Liver (tissue), 9 donors: ENCODE results near the gene SRSF10. TPM values are rescaled to one million over a fixed set of nuclear protein-coding genes. Genes with fewer than 3 reads are reported as not detected.

Experiments used
- DNase-seq: peaks from one replicate; pipeline ENCODE4 v3.0.0-alpha.2; 2017; ENCODE audit warnings: low spot score
- H3K27ac ChIP-seq, 2 donors: one replicate each; pipeline ENCODE4 v1.7.0; 2013; ENCODE audit warnings: inconsistent platforms in 2 of 2, low read length in 2 of 2, control low read depth in 1 of 2, low read depth in 1 of 2, mild to moderate bottlenecking in 1 of 2
- H3K27me3 ChIP-seq, 4 donors: one replicate each; pipeline versions ENCODE4 v1.6.1 to v1.7.0; 2013; ENCODE audit warnings: low read length in 3 of 4, inconsistent platforms in 1 of 4, mild to moderate bottlenecking in 1 of 4, moderate library complexity in 1 of 4; ENCODE audit not compliant: control insufficient read depth in 4 of 4, insufficient read depth in 4 of 4
- H3K36me3 ChIP-seq, 4 donors: one replicate each; pipeline versions ENCODE4 v1.6.1 to v1.7.0; 2013; ENCODE audit warnings: low read length in 3 of 4, mild to moderate bottlenecking in 3 of 4, low read depth in 1 of 4, moderate library complexity in 1 of 4; ENCODE audit not compliant: control insufficient read depth in 4 of 4, insufficient read depth in 3 of 4
- H3K4me1 ChIP-seq, 4 donors: one replicate each; pipeline versions ENCODE4 v1.6.1 to v1.7.0; 2013; ENCODE audit warnings: low read length in 3 of 4, mild to moderate bottlenecking in 3 of 4, moderate library complexity in 1 of 4; ENCODE audit not compliant: control insufficient read depth in 4 of 4, insufficient read depth in 4 of 4
- H3K4me3 ChIP-seq, 3 donors: one replicate each; pipeline versions ENCODE4 v1.6.1 to v1.7.0; 2013; ENCODE audit warnings: low read length in 3 of 3, control low read depth in 1 of 3, low read depth in 1 of 3, mild to moderate bottlenecking in 1 of 3
- H3K9ac ChIP-seq, 2 donors: one replicate each; pipeline ENCODE4 v1.7.0; 2013; ENCODE audit warnings: low read length in 2 of 2, mild to moderate bottlenecking in 2 of 2, moderate library complexity in 2 of 2, control low read depth in 1 of 2, low read depth in 1 of 2
- H3K9me3 ChIP-seq, 4 donors: one replicate each; pipeline versions ENCODE4 v1.6.1 to v1.7.0; 2013; ENCODE audit warnings: low read length in 3 of 4; ENCODE audit not compliant: control insufficient read depth in 4 of 4
- ATF3 ChIP-seq: IDR thresholded peaks from 2 replicates; pipeline ENCODE4 v1.6.1; 2016; ENCODE audit warnings: antibody characterized with exemption
- EGR1 ChIP-seq, 2 donors: IDR thresholded peaks; 2 replicates each; pipeline ENCODE4 v1.6.1; 2016 to 2018; ENCODE audit warnings: antibody characterized with exemption in 2 of 2, low read depth in 2 of 2
- FOXA1 ChIP-seq: IDR thresholded peaks from 2 replicates; pipeline ENCODE4 v1.6.1; 2016; ENCODE audit warnings: antibody characterized with exemption
- FOXA2 ChIP-seq: IDR thresholded peaks from 2 replicates; pipeline ENCODE4 v1.6.1; 2016; ENCODE audit warnings: antibody characterized with exemption
- GABPA ChIP-seq, 2 donors: IDR thresholded peaks in 1 of 2; conservative IDR thresholded peaks in 1 of 2; 2 replicates each; pipeline ENCODE4 v1.6.1; 2016; ENCODE audit warnings: antibody characterized with exemption in 2 of 2, mild to moderate bottlenecking in 1 of 2, moderate library complexity in 1 of 2
- HNF4A ChIP-seq, 2 donors: conservative IDR thresholded peaks; 2 replicates each; pipeline ENCODE4 v1.6.1; 2016; ENCODE audit warnings: antibody characterized with exemption in 2 of 2, mild to moderate bottlenecking in 2 of 2
- JUND ChIP-seq, 2 donors: IDR thresholded peaks; 2 replicates each; pipeline ENCODE4 v1.6.1; 2016; ENCODE audit warnings: antibody characterized with exemption in 2 of 2
- MAX ChIP-seq: IDR thresholded peaks from 2 replicates; pipeline ENCODE4 v1.6.1; 2016; ENCODE audit warnings: antibody characterized with exemption
- NR2F2 ChIP-seq: IDR thresholded peaks from 2 replicates; pipeline ENCODE4 v1.6.1; 2016; ENCODE audit warnings: antibody characterized with exemption
- RAD21 ChIP-seq, 2 donors: IDR thresholded peaks; 2 replicates each; pipeline ENCODE4 v1.6.1; 2016; ENCODE audit warnings: antibody characterized with exemption in 2 of 2, mild to moderate bottlenecking in 2 of 2
- REST ChIP-seq: IDR thresholded peaks from 2 replicates; pipeline ENCODE4 v1.6.1; 2016; ENCODE audit warnings: antibody characterized with exemption, mild to moderate bottlenecking
- RXRA ChIP-seq, 2 donors: IDR thresholded peaks; 2 replicates each; pipeline ENCODE4 v1.6.1; 2017 to 2018; ENCODE audit warnings: antibody characterized with exemption in 2 of 2, mild to moderate bottlenecking in 1 of 2
- SP1 ChIP-seq: IDR thresholded peaks from 2 replicates; pipeline ENCODE4 v1.6.1; 2018; ENCODE audit warnings: antibody characterized with exemption, mild to moderate bottlenecking
- TAF1 ChIP-seq: conservative IDR thresholded peaks from 2 replicates; pipeline ENCODE4 v1.6.1; 2016; ENCODE audit warnings: antibody characterized with exemption, mild to moderate bottlenecking
- YY1 ChIP-seq: IDR thresholded peaks from 2 replicates; pipeline ENCODE4 v1.6.1; 2016; ENCODE audit warnings: antibody characterized with exemption, mild to moderate bottlenecking
- ZBTB33 ChIP-seq: IDR thresholded peaks from 2 replicates; pipeline ENCODE4 v1.6.1; 2016; ENCODE audit warnings: antibody characterized with exemption
- WGBS: extraction: QIAGEN DNeasy Blood & Tissue Kit; methylation state at CpG from one replicate; pipeline ENCODE4 v1.1.7; 2013; 5-methylcytosine and 5-hydroxymethylcytosine counted together
- polyA plus RNA-seq, 2 donors: library from polyadenylated mRNA; stranded (reverse) in 1 of 2; unstranded in 1 of 2; fragments of 200-250 nt in 1 of 2; fragments of >200 nt in 1 of 2; fragmentation: Nextera tagmentation in 1 of 2; extraction: Ambion mirVana in 1 of 2; gene quantifications; one replicate each; pipeline versions ENCODE4 v1.2.1 to v1.2.3, GENCODE V29; 2013 to 2015
- total RNA-seq, 2 donors: library from RNA; depleted of rRNA; stranded (reverse); fragments of >200 nt; gene quantifications; one replicate each; pipeline ENCODE4 v1.2.3, GENCODE V29; 2014
- TF ChIP-seq, protein P1 (sequence below): fragments of 150-350 bp; IDR thresholded peaks from 2 replicates; pipeline ENCODE4 v1.5.1; 2017; ENCODE audit warnings: improper control_type of control experiment, low read depth, low read length; ENCODE audit not compliant: missing input control
- donor health status: healthy.
- donor health status: healthy.
- donor health status: healthy.
- donor health status: healthy.
- donor health status: healthy.

SRSF10 gene
- total and polyA plus RNA-seq, 4 donors, result 29.9 to 77.5 (median 63.8) TPM

GRCh38 chr1:23923592-23924499, 56.3 kb downstream of the SRSF10 start:
- H3K27ac ChIP-seq, result no peak overlapping the region

More at GRCh38 chr1:23923592-23924499, 56.3 kb downstream of the SRSF10 start:
- Histone ChIP-seq H3K36me3 (no peaks in the 10 kb centered on the region), H3K27me3 (no peaks in the 10 kb centered on the region), H3K4me3 (no peak overlapping the region), H3K9me3 (no peaks in the 10 kb centered on the region), H3K9ac (no peak overlapping the region), H3K4me1 (peaks cover 1 to 13% (median 8%) of the 10 kb centered on the region in 4 donors)
- TF ChIP-seq FOXA2 (no peak), MAX (no peak), ATF3 (no peak), ZBTB33 (no peak), YY1 (no peak), TAF1 (no peak), NR2F2 (no peak), RAD21 (IDR thresholded peaks at IDR 0.05) (no peak), REST (no peak), GABPA (IDR thresholded peaks at IDR 0.05 in 1 of 2, conservative IDR thresholded peaks at IDR 0.05 in 1 of 2) (no peak), JUND (IDR thresholded peaks at IDR 0.05) (no peak), RXRA (IDR thresholded peaks at IDR 0.05) (no peak), FOXA1 (no peak), SP1 (no peak), EGR1 (IDR thresholded peaks at IDR 0.05; ENCODE audit: low read depth in 2 of 2) (no peak), HNF4A (conservative IDR thresholded peaks at IDR 0.05) (no peak)
- TF ChIP-seq, protein P1, sequence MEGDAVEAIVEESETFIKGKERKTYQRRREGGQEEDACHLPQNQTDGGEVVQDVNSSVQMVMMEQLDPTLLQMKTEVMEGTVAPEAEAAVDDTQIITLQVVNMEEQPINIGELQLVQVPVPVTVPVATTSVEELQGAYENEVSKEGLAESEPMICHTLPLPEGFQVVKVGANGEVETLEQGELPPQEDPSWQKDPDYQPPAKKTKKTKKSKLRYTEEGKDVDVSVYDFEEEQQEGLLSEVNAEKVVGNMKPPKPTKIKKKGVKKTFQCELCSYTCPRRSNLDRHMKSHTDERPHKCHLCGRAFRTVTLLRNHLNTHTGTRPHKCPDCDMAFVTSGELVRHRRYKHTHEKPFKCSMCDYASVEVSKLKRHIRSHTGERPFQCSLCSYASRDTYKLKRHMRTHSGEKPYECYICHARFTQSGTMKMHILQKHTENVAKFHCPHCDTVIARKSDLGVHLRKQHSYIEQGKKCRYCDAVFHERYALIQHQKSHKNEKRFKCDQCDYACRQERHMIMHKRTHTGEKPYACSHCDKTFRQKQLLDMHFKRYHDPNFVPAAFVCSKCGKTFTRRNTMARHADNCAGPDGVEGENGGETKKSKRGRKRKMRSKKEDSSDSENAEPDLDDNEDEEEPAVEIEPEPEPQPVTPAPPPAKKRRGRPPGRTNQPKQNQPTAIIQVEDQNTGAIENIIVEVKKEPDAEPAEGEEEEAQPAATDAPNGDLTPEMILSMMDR, result no peak
- 47% methylated on average over 8 of the region's 8 CpGs for whole genome bisulfite sequencing
- no peak for DNase-seq
